Inflammatory macrophage (primary cell): ENCODE results near the gene SBNO2.

Experiments
- DNase-seq, 2 donors: peaks; one replicate each; pipeline ENCODE4 v3.0.0-alpha.2; 2020 to 2022

Gene SBNO2

GRCh38 chr19:1167687-1168571 lies 6.1 kb downstream of the SBNO2 start:
- no peak for DNase-seq

- no peak for DNase-seq
Measured at GRCh38 chr19:1166872-1167573, 7.0 kb downstream of the SBNO2 start.

GRCh38 chr19:1164684-1165531 lies 9.2 kb downstream of the SBNO2 start:
- no peak for DNase-seq

GRCh38 chr19:1163934-1164683 lies 10.0 kb downstream of the SBNO2 start:
- DNase-seq, result no peak

- peak; percentile 92 to 93 for DNase-seq
Measured at GRCh38 chr19:1163283-1163933, 10.7 kb downstream of the SBNO2 start.

- DNase-seq, result no peak
Measured at GRCh38 chr19:1162404-1163282, 11.4 kb downstream of the SBNO2 start.

- no peak for DNase-seq
Measured at GRCh38 chr19:1161716-1162115, 12.4 kb downstream of the SBNO2 start.

GRCh38 chr19:1159864-1160595 lies 14.0 kb downstream of the SBNO2 start:
- no peak for DNase-seq

- DNase-seq, result no peak
Measured at GRCh38 chr19:1158885-1159448, 15.1 kb downstream of the SBNO2 start.

- no peak for DNase-seq
Measured at GRCh38 chr19:1157931-1158884, 15.9 kb downstream of the SBNO2 start.

GRCh38 chr19:1156830-1157615 lies 17.0 kb downstream of the SBNO2 start:
- no peak for DNase-seq

GRCh38 chr19:1156305-1156801 lies 17.7 kb downstream of the SBNO2 start:
- DNase-seq, result no peak

- DNase-seq, result no peak
Measured at GRCh38 chr19:1155352-1156304, 18.4 kb downstream of the SBNO2 start.

- peak; percentile 85 to 93 for DNase-seq
Measured at GRCh38 chr19:1154731-1155351, 19.2 kb downstream of the SBNO2 start.

GRCh38 chr19:1153891-1154730 lies 20.0 kb downstream of the SBNO2 start:
- no peak for DNase-seq
